NCI-H146 (cell line): ENCODE results near the gene SLC40A1.

Experiments used
- DNase-seq: peaks from one replicate; lab custom pipeline; 2025; lab: John Stamatoyannopoulos, UW

The SLC40A1 gene

DNA sequence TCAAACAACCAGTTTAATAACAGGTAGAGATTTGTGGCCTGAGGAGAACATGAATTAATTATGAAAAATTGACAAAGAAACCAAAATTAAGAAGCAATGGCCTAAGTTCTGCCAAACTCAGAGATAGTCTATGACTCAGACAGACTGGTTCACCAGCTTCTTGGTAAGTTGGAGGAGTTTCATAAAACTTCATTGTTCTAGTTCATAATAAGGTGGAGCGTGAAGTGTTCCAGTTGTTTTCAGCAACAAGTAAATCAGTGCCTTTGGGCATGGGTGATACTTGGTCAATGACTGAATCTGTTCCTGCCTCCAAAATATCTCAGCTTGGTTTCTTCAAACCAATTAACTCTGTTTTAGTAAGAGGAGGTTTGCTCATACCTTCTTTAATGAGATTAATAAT is 40.0 kb downstream of the SLC40A1 start:
- DNase-seq = no peak

DNA sequence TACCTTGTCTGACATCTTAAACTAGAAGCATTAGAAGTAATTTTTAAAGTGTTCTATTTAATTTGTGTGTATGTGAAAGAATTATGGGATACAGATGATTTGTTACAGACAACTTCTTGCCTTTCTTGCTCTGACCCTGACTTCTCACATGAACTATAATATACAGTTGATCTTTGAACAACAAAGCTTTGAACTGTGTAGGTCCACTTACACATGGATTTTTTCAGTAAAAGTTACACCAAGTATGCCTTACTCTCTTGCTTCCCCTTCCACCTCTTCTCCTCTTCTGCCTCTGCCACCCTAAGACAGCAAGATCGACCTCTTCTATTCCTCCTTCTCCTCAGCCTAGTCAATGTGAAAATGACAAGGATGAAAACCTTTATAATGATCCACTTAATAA is 42.2 kb downstream of the SLC40A1 start:
- no peak for DNase-seq

DNA sequence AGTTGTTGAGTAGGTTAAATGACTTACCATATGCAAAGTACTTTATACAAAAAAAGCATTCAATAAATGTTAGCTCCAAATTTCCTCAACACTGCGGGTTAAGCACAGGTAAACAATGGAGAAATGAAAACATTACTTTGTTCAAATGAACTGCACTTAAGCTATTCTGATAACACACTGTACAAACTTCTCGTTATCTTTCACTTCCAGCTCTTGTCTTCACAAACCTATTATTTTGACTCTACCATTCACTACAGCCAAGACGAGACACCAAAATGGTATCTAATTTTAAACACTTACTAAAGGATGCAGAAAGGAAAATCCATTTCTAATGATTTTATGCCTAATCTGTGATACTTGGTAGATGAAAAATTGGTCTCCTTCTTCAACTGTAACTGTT is 43.8 kb downstream of the SLC40A1 start:
- no peak for DNase-seq

DNA sequence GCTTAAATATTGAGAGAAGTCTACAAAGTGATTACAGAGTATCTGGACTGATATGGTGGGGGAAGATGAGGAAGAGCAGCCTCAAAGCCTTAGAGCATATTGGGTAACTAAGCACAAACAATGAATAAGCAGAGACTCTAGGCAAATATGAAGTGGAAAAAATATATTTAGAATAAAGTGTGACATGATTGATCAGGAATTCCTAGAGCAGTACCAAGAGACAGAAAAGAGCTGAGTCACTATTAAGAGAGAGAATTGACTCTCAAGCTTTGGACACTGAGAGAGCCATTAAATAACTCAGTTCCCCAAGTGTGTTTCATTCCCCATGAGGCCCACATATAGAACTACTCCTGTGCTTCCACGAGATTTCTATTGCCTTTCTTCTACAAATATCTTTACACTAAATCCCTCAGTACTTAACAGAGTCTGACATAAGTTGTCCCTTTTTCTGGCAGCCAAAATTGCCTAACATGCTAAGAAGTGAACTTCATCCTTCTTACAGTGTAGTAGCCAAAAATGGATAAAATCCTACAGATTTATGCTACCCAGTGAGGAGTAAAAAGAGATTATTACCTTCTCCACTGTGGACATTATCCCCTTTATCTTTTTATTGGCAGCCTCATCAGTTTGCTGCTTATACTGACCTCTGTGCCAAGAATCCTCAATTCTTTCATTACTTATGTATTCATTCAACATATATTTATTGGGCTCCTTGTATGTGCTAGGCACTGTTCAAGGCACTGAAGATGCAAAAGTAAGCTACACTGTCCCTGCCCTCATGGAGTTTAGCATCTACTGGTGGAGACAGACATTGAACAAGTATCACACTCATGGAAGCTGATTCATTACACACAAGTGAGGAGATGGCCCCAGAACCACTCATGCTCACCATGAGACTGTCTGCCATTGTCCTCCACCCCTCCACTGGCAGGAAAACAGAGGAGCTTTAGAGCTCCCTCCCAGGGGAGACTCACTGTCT is 45.4 kb downstream of the SLC40A1 start:
- DNase-seq = no peak

DNA sequence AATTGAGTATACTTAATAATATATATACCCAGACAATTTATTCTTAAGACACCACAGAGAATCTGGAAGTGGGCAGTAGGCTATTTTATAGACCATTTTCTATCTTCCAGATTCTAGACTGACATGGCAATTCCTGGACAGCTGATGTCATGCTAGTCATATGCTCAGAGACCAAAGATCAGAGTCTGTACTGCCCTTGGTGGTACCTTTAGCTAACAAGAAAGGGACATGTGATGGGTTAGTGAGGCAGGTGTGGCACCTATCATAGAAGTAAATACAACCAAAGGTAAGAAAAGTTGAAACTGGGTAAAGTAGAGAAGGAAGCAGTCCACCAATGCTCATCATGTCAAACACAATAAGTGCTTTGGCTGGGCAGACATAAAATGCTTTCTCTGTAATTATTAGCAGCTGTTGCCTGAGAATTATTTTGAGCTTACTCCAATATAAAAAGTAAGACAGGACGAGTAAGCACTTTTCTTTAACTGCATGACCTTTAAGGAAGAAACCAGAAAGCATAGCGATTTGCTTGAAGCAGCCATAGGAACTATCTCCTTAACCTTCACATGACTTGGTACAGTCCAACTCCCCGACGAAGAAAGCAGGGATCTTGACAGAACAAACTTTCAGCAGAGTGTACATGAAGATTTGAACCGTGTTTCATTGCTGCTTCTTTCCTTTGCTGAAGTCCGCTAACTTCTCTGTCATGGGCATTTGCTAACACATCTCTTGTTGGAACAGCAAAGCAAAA is 47.1 kb downstream of the SLC40A1 start:
- no peak for DNase-seq

DNA sequence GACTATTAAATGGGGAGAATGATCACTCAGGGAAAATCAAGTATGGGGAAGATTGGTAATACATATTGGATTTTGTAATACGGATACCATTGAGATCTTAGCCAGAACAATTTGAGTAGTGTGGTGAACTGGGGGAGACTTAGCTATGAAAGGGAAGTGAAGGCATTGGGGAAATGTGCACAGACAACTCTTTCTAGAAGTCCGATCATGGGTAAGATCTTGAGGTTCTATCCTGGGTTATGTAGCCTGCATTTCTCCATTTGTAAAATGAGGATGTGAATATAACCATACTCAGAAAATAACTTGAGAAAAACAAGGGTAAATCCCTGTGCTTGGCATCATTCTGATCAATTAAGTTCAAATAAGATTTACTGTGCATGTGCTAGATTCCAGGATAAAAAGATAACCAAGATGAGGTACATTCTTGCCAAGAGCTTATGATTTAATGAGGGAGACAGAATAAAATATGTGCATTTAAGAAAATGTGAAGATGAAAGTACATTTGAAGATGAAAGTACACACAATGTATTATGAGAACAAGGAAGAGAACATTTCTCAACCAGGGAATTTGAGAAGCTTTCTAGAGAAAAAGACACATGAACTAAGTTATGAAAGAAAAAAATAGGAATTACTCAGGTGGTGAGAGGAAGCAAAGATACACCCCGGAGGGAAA is 49.5 kb downstream of the SLC40A1 start:
- no peak for DNase-seq

DNA sequence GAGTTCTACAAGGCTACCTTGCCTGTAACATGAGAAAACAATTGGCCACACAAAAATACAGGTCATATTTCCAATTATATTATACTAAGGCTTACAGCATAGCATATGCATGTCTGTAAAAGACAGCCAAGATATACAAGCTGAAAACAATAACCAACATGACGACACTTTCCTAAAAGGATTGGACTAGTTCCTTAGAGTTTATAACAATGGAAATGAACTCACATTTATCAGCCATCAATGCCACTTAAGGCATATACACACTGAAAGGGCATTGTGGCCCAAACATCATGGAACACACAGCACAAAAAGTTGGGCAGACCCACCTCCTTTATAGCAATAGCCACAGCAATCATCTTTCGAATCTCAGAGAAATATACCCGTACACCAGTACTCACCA is 52.0 kb downstream of the SLC40A1 start:
- no peak for DNase-seq

DNA sequence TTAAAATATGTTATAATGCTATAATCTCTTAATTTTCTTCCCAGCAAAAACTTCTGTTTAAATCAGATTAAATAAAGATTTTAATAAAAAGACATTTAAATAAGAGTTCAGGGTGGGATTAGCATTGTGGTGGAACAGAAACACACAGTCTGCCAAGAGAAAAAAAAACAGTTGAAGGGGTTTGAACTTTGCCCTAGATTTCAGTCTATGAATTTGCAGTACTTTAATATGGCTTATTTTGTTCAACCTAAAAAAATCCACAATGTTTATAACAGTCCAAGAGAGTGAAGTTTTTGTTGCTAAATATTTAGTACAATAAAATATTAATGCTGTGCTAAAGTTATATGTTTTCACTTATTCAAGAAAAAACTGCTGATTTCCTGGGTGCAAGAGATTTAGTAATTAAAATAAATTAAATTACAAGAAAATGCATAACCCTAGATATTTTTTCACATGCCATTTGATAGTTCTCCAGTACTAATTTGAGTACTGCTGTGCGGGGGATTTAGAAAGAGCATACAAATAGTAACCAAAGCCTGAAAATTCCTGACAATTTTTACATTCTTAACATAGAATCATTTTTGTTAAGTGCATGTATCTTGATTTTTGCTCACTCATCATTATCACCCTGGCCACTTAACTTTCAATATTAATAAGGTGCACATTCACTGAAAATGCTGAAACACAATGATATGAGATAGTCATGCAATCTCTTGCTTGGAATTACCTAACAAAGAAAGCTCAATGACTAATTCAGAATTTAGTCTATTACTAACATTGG is 52.6 kb downstream of the SLC40A1 start:
- DNase-seq = no peak

DNA sequence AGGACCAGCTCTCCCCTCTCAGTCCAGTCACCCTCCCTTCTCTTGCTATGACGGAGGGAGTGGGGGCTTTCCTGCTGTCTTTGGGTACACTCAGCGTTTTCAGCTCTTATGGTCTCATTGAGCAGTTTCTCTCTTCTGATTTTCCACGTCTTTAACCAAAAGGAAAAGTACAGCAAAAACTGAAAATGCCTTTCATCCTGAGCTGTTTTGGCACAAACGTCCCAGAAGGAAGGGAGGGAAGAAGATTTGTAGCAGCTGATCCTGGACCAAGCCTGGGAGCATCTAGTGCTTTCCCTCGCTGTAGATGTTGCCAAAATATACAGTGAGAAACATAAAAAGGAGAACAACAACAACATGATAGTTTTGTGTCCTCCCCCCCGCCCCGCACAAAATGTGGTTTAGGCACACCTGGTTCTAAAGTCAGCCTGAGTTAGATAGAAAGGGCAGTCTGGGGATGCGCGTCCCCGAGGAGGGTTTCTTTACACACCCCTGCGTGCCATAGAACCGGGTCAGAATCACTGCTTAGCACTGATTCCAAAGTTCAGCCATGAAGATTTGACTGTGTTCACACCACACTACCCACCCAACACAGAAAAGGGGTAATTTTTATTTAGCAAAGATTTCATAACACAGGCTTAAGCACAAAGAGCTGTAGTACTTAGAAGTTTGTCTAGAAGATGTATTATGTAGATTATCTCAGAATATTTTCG is 53.4 kb downstream of the SLC40A1 start:
- DNase-seq = no peak

DNA sequence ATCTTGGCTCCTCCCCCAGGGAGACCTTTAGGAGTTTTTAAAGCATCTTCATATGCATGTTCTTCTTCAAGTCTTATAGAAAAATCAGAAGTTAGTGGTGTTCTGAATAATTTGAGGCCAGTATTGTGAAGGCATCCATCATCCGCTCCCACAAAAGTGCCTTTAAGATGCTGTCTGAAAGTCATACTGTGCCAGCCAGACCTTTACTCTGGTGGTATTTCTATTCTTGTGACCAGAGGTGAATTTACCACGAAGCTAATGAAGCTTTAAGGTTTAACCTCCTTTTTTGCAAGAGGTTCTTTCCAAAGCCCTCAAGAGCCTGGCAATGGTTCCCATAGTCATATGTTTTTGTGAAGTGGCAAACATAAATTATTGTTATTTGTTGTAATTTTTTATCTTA is 54.3 kb downstream of the SLC40A1 start:
- no peak for DNase-seq

DNA sequence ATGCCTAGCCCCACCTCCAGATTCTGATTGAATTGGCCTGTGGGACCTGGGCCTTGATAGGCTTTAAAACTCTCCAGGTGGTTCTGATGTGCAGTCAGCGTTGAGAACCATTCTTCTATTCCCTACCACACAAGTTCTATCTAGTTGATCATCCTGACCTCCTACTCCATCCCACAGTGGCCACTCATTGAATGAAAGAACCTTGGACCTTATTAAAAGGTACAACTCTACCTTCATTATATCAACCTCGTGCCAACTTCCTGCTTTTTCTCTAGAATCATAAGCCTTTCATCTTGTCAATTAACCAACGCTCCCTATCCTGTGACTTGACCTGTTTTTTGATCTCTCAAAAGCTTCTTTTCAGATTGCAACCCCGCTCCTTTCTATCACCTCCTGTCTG is 55.8 kb downstream of the SLC40A1 start:
- DNase-seq = no peak

DNA sequence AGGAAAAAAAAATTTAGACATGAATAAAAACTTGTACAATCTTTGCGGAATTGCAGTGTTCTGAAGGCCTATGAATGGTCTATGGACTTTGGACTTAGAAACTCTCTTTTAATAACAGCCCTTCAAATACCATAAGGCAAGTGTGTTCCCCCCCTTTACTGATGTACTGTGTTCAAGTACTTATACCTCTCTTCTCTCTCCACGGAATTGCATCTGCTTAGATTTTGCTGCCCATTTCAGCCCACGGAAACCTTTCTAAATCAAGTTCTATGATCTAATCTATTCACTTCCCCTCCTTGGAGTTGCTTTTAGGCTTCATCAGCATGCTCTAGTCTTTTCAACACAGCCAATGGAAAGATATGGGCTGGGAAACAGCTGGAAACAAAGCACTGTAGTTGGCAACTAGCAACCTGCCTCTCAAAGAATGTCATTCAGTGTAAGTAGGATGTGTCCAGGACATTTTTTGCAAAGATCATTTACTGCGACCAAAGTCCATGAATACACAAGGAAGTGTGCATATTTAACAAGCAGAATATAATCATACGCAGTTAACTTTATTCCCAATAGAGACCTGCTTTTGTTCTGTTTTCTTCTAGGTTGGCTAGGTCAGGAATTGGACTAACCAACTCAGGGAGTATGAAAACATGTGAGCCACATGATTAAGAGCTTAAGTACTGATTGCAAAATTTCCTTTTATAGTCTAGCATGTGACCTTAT is 58.0 kb downstream of the SLC40A1 start:
- no peak for DNase-seq

DNA sequence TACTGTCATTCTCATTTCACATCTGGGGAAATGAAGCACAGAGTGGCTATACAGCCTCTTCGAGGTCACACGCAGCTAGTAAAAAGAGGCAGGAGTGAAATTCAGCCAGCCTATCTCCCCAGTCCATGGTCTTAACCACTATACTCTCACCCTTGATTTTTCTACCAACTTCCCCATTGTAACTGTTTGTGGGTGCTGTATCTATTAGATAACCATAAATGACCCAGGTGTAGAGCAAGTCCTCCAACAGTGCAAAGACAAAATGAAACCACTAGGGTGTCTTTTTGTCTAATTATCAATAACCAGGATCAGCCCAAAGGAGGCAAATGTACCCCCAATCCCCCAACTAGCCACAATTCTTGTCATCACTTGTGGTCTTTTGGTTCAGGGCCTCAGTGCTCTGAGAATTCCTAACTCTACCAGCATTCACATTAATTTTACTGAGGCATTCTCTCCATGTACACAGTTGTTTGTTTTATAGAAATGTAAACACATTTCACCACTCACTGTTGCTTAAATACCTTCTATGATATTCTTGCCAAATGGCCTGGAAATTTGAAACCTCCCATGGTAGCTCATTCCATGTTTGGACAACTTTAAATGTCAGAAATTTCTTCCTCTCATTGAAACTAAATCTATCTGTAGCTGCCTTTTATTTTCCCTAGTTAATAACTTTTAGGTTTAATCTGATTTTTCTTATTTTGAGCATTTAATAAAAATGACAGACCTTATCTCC is 58.7 kb downstream of the SLC40A1 start:
- DNase-seq = no peak

DNA sequence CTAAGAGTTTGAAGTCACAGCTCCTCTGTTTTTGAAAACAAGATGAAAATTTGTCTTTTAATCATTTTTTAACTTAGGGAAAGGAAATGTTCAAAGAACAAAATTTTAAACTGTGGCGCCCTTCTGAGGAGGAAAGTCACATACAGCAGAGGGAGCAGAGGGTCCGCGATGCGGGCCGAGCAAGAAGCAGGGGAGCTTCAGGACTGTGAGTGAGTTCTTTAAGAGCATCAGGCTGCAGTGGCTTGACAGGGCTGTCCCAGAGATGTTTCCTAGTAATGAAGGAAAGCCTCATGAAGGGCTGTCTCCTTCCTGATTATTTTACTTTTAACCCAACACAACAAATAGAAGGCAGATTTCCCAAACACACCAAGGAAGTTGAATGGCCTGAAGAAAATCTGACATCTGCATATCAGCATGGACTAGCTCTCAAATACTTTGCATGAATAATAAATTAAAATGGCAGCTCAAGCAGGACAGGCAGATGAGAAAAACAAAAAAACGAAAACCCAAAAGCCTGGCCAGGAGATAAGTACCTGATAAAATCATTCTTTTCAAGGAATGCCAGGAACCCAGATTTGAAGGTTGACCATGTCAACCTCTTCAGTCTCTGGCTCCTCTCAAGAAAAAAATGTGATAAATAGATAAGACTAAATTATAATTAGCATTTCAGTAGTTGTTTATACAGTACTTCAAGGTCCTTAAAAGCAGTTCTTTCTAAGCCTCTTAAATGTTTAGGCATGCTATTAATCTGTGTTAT is 60.8 kb downstream of the SLC40A1 start:
- no peak for DNase-seq

DNA sequence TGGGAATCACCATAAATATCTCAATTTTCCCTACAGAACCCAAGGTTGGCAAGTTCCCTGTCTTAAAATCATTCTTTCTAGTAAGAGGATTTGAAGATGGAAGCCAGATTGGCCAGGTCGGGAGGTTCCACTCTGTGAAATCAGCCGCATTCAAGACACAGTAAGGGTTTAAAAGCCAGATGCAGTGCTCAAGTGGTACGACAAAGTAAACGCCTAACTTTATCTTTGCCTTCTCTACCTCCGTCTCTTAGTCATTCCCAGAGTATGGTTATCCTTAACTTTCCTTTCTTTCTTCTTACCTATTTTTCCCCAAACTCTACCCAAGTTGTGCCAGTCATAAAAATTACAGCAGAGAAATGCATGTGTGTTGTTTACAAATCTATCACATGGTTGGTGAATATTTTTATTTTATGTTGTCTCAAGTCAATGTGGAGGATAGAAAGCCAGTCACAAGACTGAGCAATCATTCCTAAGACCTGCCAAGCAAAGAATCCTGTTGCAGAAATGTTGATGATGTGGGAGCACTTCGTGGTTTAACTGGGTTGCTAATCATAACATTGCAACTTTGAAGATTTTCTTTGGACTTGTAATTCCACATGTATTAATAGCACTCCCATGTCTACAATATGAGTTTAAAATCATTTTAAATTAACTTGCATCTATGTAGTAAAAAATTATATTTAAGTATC is 62.6 kb downstream of the SLC40A1 start:
- DNase-seq = no peak

DNA sequence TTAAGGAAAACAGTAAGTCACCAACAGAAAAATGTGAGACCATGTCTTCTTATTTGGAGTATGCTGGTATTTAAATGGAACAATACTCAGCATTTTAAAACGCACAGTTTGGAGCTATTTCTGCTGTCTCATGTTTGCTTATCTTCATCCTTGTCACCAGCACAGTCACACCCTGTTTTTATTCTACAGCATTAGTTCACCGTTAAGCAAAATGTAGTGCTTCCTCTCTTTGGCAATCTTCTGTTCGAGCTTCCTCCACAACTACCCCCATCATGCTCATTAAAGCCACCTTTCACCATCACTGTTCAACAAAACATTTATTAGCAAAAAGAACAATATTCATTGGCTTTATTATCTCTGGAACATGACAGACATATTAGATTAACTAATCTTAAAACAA is 64.0 kb downstream of the SLC40A1 start:
- no peak for DNase-seq

DNA sequence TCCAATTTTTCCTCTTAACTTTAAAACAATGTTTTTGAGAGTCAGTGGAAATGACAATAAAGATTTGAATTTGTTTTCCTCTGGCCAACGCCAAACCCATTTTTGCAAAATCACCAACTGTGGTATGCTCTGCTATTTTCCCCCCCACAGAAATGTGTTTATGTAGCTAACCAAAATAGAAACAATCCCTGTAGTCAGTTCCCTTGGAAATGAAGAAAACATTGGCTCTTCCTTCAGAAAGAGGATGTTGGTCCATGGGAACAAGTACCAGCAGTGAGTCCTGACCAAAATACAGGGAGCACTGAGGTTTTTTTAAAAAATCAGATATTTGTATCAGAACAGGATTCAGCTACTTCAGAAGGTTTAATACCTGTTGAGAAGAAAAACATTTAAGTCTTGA is 65.3 kb downstream of the SLC40A1 start:
- DNase-seq = no peak

DNA sequence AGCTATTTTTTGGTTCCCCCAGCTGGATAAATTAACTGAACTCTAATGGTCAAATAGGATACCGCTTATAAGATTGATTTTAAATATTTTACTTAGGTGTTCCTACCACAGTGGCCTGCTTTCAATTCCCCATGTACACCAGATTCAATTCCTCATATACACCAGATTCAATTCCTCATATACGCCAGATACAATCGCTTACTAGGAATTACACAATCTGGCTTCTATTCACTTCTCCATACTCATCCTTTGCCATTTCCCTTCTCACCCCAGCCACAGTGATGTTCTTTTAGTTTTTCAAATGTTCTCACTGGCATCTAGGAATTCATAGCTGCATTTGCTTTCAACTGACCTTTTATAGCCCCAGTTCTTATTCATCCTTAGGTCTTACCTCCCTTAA is 66.5 kb downstream of the SLC40A1 start:
- DNase-seq = no peak

DNA sequence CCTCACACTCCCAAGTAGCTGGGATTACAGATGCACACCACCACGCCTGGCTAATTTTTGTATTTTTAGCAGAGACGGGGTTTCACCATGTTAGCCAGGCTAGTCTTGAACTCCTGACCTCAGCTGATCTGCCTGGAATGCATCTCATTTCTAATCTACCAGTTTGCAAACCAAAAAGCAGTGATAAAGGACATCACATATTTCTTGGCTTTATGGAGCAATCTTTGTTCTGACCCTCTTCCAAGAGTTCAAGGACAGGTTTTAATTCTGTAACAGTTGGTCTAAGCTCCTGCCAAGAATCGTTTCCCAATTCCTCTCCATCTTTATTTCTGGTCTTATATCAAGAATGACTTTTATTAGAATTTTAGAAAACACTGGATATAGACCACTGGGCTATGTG is 67.7 kb downstream of the SLC40A1 start:
- DNase-seq = no peak
